Measurements from ENCODE around the gene IDH3B. TPM values are rescaled to one million over a fixed set of nuclear protein-coding genes. Genes with fewer than 3 reads are reported as not detected.

The IDH3B gene
- total and polyA plus RNA-seq, 2 of the 13 experiments (the other 11 are each of a cell fraction or from before 2014, with no cell fraction given), result 215 to 254 TPM

DNA sequence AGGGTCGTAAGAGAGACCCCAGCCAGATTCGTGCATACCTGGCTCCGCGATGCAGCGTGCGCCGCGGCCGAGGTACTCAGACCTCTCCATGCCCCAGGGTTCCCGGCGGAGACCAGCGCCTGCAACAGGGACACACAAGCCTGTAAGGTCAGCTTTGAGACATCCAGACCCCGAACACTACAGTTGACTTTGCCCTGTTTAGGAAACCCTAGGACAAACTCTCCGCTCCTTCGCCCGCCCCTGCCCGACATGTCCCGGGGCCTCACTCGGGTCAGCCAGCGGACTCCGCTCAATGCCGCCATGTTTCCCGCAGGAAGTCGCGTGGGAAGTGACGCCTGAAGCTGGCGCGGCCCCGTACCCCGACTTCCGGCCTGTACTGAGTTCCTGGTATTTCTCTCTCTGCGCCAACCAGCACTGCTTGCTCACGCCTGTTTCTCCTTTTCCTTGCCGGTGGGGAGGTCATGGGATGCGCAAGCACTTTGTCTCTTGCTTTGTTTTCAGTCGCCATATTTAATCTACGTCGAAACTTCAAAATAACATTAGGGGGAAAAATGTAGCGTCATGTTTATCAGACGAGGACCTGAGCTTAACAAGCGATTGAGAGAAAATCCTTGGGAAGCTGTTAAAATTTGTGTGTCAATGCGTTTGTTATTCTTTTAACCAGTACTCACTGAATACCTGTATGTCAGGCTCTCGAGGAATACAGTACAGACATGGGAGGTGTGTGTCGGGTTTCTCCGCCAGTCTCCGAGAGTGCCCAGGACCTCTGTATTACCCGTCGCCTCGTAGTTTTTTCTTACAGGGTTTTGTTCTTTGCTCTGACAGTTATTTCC lies at the start of gene IDH3B (continued):
- TF ChIP-seq ZNF318 (CRISPR knock-in tag; IDR thresholded peaks at IDR 0.05) (peak; percentile 47; the same call in 1 of the 2 replicates), HOXA5 (CRISPR knock-in tag; IDR thresholded peaks at IDR 0.05) (peak; percentile 96), FOSL2 (CRISPR knock-in tag; IDR thresholded peaks at IDR 0.05) (peak; percentile 70; the same call in 1 of the 2 replicates), PHF8 (CRISPR knock-in tag; IDR thresholded peaks at IDR 0.05) (peak; percentile 98), ZSCAN20 (CRISPR knock-in tag; IDR thresholded peaks at IDR 0.05; ENCODE audit: borderline replicate concordance) (0 out of 2 replicates have a peak, but pooled peaks have one; percentile 22), ZNF232 (CRISPR knock-in tag; IDR thresholded peaks at IDR 0.05; ENCODE audit: borderline replicate concordance) (peak; percentile 81), RFX1 (IDR thresholded peaks at IDR 0.05) (no peak), HNRNPH1 (optimal IDR thresholded peaks at IDR 0.05; ENCODE audit: low read depth, low read length) (no peak), ZNF256 (CRISPR knock-in tag; conservative IDR thresholded peaks at IDR 0.05) (peak; percentile 86; the same call in 1 of the 2 replicates), ZFP41 (CRISPR knock-in tag; IDR thresholded peaks at IDR 0.05; ENCODE audit: borderline replicate concordance) (no peak)
- TF ChIP-seq, protein P1, sequence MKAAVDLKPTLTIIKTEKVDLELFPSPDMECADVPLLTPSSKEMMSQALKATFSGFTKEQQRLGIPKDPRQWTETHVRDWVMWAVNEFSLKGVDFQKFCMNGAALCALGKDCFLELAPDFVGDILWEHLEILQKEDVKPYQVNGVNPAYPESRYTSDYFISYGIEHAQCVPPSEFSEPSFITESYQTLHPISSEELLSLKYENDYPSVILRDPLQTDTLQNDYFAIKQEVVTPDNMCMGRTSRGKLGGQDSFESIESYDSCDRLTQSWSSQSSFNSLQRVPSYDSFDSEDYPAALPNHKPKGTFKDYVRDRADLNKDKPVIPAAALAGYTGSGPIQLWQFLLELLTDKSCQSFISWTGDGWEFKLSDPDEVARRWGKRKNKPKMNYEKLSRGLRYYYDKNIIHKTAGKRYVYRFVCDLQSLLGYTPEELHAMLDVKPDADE (CRISPR knock-in tag; IDR thresholded peaks at IDR 0.05), result 0 out of 2 replicates have a peak, but pooled peaks have one; percentile 63
- TF ChIP-seq, protein P2, sequence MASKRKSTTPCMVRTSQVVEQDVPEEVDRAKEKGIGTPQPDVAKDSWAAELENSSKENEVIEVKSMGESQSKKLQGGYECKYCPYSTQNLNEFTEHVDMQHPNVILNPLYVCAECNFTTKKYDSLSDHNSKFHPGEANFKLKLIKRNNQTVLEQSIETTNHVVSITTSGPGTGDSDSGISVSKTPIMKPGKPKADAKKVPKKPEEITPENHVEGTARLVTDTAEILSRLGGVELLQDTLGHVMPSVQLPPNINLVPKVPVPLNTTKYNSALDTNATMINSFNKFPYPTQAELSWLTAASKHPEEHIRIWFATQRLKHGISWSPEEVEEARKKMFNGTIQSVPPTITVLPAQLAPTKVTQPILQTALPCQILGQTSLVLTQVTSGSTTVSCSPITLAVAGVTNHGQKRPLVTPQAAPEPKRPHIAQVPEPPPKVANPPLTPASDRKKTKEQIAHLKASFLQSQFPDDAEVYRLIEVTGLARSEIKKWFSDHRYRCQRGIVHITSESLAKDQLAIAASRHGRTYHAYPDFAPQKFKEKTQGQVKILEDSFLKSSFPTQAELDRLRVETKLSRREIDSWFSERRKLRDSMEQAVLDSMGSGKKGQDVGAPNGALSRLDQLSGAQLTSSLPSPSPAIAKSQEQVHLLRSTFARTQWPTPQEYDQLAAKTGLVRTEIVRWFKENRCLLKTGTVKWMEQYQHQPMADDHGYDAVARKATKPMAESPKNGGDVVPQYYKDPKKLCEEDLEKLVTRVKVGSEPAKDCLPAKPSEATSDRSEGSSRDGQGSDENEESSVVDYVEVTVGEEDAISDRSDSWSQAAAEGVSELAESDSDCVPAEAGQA (IDR thresholded peaks at IDR 0.05; ENCODE audit: low read depth), result peak; percentile 99
- TF ChIP-seq, protein P2 (CRISPR knock-in tag; IDR thresholded peaks at IDR 0.05; ENCODE audit: borderline replicate concordance), result peak; percentile 79; the same call in 1 of the 2 replicates

Measured in HepG2 (cell line).